HG03575 (cell line): ENCODE results near the gene R3HCC1L.

Source experiments
- ATAC-seq: cut with Tn5 transposase; IDR thresholded peaks from one replicate; pipeline ENCODE4 v1.9.1; 2021; ENCODE audit not compliant: unreplicated experiment, insufficient number of reproducible peaks, low FRiP score; ENCODE audit errors: extremely low read depth

R3HCC1L gene

DNA sequence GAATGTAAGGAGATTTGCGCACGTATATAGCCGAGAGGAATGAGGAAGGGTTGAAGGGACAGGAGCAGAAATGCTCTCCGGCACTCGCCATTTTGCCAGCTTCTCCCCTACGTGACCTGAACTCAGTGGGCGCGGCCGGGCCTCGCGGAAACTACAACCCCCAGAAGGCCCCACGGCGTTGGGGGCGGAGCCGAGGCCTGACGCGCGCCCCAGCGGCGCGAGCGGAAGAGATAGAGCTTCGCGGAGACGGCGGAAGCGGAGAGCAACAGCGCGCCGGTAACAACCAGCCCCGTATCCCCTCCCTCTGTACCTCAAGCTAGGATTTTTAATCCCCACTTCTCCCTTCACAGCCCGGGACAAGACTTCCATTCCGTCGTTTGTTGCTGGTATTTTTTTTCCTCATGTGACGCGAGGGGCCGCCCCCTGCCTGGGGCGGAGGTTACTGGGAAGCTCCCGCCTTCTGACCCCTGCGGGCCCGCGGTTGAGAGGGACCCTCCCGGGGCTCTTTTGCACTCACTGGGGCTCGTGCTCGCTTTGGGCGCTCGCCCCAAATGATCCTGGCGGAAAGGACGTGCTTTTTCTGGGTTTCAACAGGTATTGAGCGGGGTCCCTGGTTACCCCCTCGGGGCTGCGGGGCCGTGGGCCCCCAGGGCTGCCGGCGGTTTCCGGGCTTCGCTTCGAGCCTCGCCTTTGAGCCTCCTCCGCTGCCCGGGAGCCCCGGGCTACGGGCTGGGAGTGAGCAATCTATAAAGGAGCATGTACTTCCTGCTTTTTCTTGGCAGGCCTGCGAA is at the start of gene R3HCC1L:
TSS of gene R3HCC1L (plus strand) at position 227 of the 791 bp plus-strand sequence. CDS start 73,458 bp downstream, outside the sequence.
- peak; percentile 45 for ATAC-seq

DNA sequence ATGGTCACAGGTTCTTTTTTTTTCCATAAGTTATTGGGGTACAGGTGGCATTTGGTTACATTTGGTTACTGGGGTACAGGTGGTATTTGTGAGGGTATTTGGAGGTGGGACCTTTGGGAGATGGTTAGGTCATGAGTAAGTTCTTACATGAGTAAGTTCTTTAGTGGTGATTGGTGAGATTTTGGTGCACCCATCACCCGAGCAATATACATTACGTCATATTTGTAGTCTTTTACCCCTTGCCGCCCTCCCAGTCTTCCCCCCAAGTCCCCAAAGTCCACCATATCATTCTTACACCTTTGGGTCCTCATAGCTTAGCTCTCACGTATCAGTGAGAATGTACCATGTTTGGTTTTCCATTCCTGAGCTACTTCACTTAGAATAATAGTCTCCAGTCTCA is 49.2 kb upstream of the R3HCC1L start:
- no peak for ATAC-seq

GRCh38 chr10:98086837-98087708 is 47.4 kb upstream of the R3HCC1L start:
- ATAC-seq = no peak

GRCh38 chr10:98088186-98088971 is 46.1 kb upstream of the R3HCC1L start:
- ATAC-seq = no peak

GRCh38 chr10:98090822-98091221 is 43.6 kb upstream of the R3HCC1L start:
- ATAC-seq = no peak

GRCh38 chr10:98096316-98096715 is 38.1 kb upstream of the R3HCC1L start:
- no peak for ATAC-seq

DNA sequence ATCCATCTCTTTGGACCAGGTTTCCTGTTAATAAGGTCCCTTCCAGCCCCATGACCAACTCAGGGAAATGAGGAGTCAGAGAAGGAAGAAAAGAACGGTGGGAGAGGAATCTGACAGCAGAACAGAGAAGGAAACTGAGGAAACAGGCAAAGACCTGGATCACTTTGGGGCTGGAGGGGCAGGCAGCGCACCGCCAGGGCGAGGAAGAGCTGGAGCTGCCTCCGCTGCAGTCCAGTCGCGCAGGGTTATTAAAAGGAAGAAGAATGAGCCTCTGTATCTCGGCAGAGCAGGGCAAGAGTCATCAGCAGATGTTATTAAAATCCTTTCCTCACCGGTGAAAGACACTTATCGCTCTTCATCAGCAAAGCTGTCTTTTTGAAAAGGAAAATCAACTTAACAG is 37.7 kb upstream of the R3HCC1L start:
- ATAC-seq = no peak

- no peak for ATAC-seq
These were observed 37.3 kb upstream of the R3HCC1L start for GRCh38 chr10:98097175-98097574.

DNA sequence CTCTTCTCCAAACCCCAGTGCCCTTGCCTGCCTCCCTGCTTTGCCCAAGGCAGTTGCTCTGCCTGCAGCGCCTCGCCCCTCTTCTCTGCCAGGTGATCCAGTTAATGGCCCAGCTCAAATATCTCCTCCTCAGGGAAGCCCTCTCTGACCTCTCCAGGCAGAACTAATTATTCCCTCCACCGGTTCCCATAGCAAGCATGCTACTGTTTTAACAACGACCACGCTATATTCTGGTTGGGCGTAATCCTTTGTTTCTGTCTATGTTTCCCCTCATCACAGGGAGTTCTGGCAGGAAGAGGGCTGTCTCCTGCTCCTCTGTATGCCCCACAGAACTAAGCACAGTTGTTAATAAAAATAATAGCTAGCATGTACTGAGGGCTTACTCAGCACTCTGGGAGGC is 36.8 kb upstream of the R3HCC1L start:
- no peak for ATAC-seq

- ATAC-seq = no peak
These were observed 36.2 kb upstream of the R3HCC1L start for GRCh38 chr10:98098247-98098646.

GRCh38 chr10:98100476-98100875 is 34.0 kb upstream of the R3HCC1L start:
- ATAC-seq = no peak

- ATAC-seq = no peak
These were observed 33.1 kb upstream of the R3HCC1L start for GRCh38 chr10:98101366-98101765.

DNA sequence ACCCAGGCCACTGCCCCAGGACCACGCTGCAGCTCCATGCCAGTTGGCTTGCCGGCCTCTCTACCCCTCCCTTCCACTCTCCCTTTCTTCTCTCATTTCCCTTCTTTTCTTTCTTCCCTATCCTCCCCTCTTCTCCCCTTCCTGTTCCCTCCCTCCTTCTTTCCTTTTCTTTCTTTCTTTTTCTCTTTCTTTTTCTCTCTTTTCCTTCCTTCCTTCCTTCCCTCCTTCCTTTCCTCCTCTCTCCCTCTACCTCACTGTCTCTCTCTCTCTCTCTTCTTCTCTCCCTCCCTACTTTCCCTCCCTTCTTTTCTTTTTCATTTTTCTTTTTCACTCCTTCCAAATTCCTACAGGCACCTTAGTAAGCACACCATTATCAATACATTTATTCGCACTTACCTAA is 30.3 kb upstream of the R3HCC1L start:
- ATAC-seq = no peak

DNA sequence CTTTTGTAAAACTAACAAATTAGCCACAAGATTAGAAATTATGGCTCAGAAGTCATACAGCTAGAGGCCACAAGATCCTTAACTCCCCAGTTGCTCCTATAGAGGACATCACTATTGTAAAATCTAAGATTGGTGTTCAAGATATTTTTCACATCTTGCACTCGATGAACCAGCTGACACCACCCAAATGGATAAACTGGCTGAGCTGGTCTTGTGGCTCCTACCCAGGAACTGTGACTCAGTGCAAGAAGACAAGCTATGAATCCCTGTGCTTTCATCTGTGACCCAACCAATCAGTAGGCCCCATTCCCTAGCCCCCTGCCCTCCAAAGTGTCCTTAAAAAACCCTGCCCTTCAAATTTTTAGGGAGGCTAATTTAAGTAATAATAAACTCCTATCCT is 27.9 kb upstream of the R3HCC1L start:
- no peak for ATAC-seq

- ATAC-seq = no peak
These were observed 26.6 kb upstream of the R3HCC1L start for GRCh38 chr10:98107644-98108430.

GRCh38 chr10:98110356-98110755 is 24.1 kb upstream of the R3HCC1L start:
- ATAC-seq = no peak

DNA sequence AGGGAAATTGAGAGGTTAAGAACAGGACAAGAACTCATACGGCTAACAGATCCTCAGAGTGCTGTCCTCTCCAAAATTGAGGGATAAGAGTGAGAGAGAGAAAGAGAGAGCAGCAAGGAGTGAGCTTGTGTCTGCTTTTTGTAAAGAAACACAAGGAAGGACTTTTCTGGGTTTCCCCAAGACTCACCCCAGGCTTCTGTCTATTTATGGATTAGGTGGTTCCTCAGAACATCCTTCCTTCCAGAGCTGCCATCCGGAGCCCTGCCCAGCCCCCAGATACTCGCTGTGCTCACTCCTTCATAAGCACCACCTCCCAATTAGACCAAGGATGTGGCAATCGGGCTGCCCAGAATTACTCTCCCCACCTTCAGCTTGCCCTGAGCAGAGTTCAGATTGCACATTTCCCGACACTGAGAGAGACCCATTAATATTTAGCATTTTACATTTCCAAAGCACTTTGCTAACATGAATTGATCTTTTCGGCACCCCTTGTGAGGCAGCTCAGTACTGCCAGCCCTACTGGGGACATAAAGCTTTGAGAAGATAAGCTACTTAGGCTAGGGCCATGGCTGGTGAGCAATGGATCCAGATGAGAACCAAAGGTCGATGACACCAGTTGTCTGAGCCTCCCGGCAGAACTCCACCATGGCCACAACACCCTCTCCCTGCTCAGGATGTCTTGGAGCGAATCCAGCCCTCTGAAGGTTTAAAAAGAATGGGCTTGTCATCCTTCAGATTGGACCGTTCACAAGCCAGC is 19.2 kb upstream of the R3HCC1L start:
- ATAC-seq = no peak

DNA sequence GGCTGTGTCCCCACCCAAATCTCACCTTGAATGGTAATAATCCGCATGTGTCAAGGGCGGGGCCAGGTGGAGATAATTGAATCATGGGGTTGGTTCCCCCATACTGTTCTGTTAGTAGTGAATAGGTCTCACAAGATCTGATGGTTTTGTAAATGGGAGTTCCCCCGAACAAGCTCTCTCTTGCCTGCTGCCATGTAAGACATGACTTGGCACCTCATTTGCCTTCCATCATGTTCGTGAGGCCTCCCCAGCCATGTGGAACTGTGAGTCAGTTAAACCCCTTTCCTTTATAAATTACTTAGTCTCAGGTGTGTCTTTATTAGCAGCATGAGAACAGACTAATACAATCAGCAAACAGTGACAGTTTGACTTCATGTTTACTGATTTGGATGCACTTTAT is 14.6 kb upstream of the R3HCC1L start:
- no peak for ATAC-seq
